NCI-H226 (cell line): ENCODE measurements around the gene ZNF19.
A peak's percentile ranks its signal among the peaks of the same experiment; 100 is the strongest.
"Not testable (repeated sequence)": the region's sequence is repeated elsewhere in the genome, so short reads cannot be mapped to it uniquely, and the experiment has no call there.

Experiments
- DNase-seq: peaks from one replicate; pipeline ENCODE4 v3.0.0-alpha.2; 2015

Gene ZNF19

GRCh38 chr16:71489122-71489521 lies at the start of gene ZNF19:
Gene ZNF19, minus strand, starts transcription at chr16:71489324. Its CDS starts 7,210 bp downstream, at chr16:71482114.
- DNase-seq: no peak

- DNase-seq: peak; percentile 38
These were observed 48.5 kb upstream of the ZNF19 start for GRCh38 chr16:71537643-71538042.

GRCh38 chr16:71536752-71537499 lies 47.8 kb upstream of the ZNF19 start:
- no peak for DNase-seq

- no peak for DNase-seq
These were observed 43.2 kb upstream of the ZNF19 start for GRCh38 chr16:71532366-71532765.

- DNase-seq: no peak
These were observed 39.7 kb upstream of the ZNF19 start for GRCh38 chr16:71528863-71529262.

- no peak for DNase-seq
These were observed 39.1 kb upstream of the ZNF19 start for GRCh38 chr16:71528257-71528656.

- peak; percentile 80 for DNase-seq
These were observed 37.0 kb upstream of the ZNF19 start, which contains the start of gene CHST4 for GRCh38 chr16:71526111-71526631. Gene CHST4, plus strand, starts transcription at chr16:71526426. Its CDS starts 10,252 bp downstream, at chr16:71536678.

- DNase-seq: no peak
These were observed 35.7 kb upstream of the ZNF19 start for GRCh38 chr16:71524566-71525553.

- no peak for DNase-seq
These were observed 31.4 kb upstream of the ZNF19 start for GRCh38 chr16:71520550-71520949.

- no peak for DNase-seq
These were observed 25.9 kb upstream of the ZNF19 start for GRCh38 chr16:71515026-71515425.

GRCh38 chr16:71514476-71514875 lies 25.4 kb upstream of the ZNF19 start:
- no peak for DNase-seq

GRCh38 chr16:71513302-71513701 lies 24.2 kb upstream of the ZNF19 start:
- no peak for DNase-seq

- DNase-seq: no peak
These were observed 17.9 kb upstream of the ZNF19 start for GRCh38 chr16:71507061-71507460.

- DNase-seq: no peak
These were observed 15.8 kb upstream of the ZNF19 start for GRCh38 chr16:71504901-71505300.

- DNase-seq: not testable (repeated sequence)
These were observed 14.9 kb upstream of the ZNF19 start for GRCh38 chr16:71504051-71504450.

GRCh38 chr16:71501547-71501946 lies 12.4 kb upstream of the ZNF19 start:
- no peak for DNase-seq

GRCh38 chr16:71500964-71501363 lies 11.8 kb upstream of the ZNF19 start:
- DNase-seq: no peak

- DNase-seq: no peak
These were observed 10.7 kb upstream of the ZNF19 start for GRCh38 chr16:71499775-71500364.

- DNase-seq: no peak
These were observed 8.9 kb upstream of the ZNF19 start for GRCh38 chr16:71498031-71498430.

- no peak for DNase-seq
These were observed 4.1 kb upstream of the ZNF19 start for GRCh38 chr16:71493213-71493612.

- no peak for DNase-seq
These were observed 3.7 kb upstream of the ZNF19 start for GRCh38 chr16:71492786-71493185.

- DNase-seq: no peak
These were observed 1.9 kb upstream of the ZNF19 start for GRCh38 chr16:71491054-71491453.

- no peak for DNase-seq
These were observed 1.2 kb upstream of the ZNF19 start for GRCh38 chr16:71490361-71490760.
